H1 (cell line): Measurements from ENCODE around the gene BICRAL. TPM values are rescaled to one million over a fixed set of nuclear protein-coding genes. Genes with fewer than 3 reads are reported as not detected.

ENCODE experiments used
- ATF3 ChIP-seq: IDR thresholded peaks from 2 replicates; pipeline ENCODE4 v1.6.1; 2011; ENCODE audit warnings: low read depth, mild to moderate bottlenecking, low read length; ENCODE audit not compliant: insufficient read depth
- polyA plus RNA-seq, 7 experiments: library from polyadenylated mRNA; depleted of rRNA in 3 of 7; stranded (reverse) in 5 of 7; unstranded in 2 of 7; fragments of >200 nt in 5 of 7; fragments of 200-250 nt in 2 of 7; gene quantifications; 1 replicate in 5 of 7; 2 replicates in 1 of 7; 4 replicates in 1 of 7; pipeline versions ENCODE4 v1.2.1 to v1.2.3, GENCODE V29; 2011 to 2013; ENCODE audit warnings: missing spikeins in 2 of 7, mixed read lengths in 2 of 7
- total RNA-seq: library from RNA; stranded (reverse); fragmentation: NEBNext Ultra II Directional; extraction: Animal tissue kit (Norgen Biotek cat#: 25700); gene quantifications from 2 replicates; pipeline ENCODE4 v1.2.1, GENCODE V29; 2021

BICRAL gene
- total and polyA plus RNA-seq, 2 of the 8 experiments (the other 6 are each of a cell fraction or from before 2014, with no cell fraction given): 9.4 to 12.2 TPM

- no peak for TF ChIP-seq ATF3
These were observed 36.1 kb downstream of the BICRAL start (continued) for GRCh38 chr6:42817907-42818306.
